SU-DHL-6 (cell line): ENCODE data around the gene RAB37.

Source experiments
- CTCF ChIP-seq: fragments of 200-600 bp; sonication (generic); IDR thresholded peaks from one replicate; pipeline ENCODE4 v1.5.1; 2017; ENCODE audit warnings: antibody characterized with exemption, mild to moderate bottlenecking, low read length, moderate library complexity; ENCODE audit not compliant: insufficient read depth, poor library complexity, severe bottlenecking
- EZH2phosphoT487 ChIP-seq: fragments of 200-600 bp; sonication (generic), shearing (Covaris generic); conservative IDR thresholded peaks from 2 replicates; pipeline ENCODE4 v1.6.1; 2018; ENCODE audit warnings: mild to moderate bottlenecking, antibody characterized with exemption, low read length, moderate library complexity, mixed read lengths

- TF ChIP-seq CTCF (no peak), EZH2phosphoT487 (no peak)
Observed at GRCh38 chr17:74712756-74713155, 24.3 kb upstream of the RAB37 start, which contains the start of gene CD300LF.
